Stimulated activated CD8-positive, alpha-beta memory T cell treated with anti-CD3 and anti-CD28 coated beads, Interleukin-12 subunit alpha, Interleukin-12 subunit beta, amount 100 ng/mL, for 24 hours (primary cell): Measurements from ENCODE around the gene PF4V1.
"Not testable (repeated sequence)": the region's sequence is repeated elsewhere in the genome, so short reads cannot be mapped to it uniquely, and the experiment has no call there.

Experiments
- DNase-seq: peaks from one replicate; pipeline ENCODE4 v3.0.0-alpha.2; 2020; ENCODE audit errors: extremely low read depth

Gene PF4V1

GRCh38 chr4:73870768-73871167 lies 17.7 kb downstream of the PF4V1 start:
- no peak for DNase-seq

DNA sequence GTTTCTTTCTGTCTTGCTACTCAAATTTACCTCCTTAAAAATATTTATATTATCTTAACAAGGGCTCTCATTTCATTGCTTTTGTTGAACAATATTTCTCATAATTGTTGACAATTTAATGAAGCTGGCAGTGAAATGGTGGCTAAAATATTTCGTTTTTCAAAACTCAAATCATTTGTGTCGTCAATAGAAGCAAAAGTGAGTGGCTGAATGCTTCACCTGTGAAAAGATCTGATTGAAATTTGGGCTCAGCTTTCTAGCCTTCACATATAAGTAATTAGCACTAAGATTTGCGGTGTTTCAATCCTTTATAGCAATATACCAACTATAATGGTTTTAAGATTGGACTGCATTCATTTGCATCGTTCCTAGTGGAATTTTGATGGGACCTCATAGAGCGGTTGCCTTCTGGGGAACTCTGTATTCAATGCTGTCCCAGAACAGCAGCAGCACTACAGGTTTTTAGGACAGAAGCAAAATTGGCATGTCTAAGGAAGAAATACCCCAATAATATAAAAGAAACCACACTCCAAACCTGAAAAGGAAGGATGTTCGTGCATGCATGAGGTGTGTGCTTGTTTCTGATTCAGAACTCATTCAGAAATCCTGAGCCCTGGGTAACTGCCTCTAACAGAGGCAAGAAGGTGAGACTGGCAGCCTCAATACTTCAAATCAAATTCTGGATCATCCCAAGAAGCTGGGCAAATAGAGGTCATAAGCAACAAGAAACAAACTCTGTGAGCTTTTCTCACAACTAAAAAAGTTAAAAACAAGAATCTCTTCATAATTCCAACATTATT lies 18.6 kb downstream of the PF4V1 start:
- no peak for DNase-seq

GRCh38 chr4:73872316-73873108 lies 19.4 kb downstream of the PF4V1 start:
- DNase-seq, result no peak

- DNase-seq, result no peak
Measured at GRCh38 chr4:73874386-73874785, 21.3 kb downstream of the PF4V1 start.

DNA sequence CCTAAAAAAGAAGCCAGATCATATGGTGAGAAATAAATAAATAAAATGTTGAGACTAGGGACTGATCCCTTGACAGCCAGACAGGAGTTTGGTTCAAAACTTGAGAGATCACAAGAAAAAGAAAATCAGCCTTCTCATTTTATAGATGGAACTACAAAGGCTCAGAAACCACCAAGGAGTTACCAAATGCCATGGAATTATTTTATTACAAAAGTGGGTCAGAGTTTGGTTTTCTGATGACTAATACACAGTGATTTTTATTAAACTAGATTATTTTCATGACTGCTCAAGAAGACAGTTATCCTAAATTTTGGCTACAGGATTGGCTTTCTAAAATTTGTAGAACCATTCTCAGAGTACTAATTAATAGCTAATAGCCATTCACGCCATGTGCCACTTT lies 22.3 kb downstream of the PF4V1 start:
- no peak for DNase-seq

- DNase-seq, result no peak
Measured at GRCh38 chr4:73883306-73883705, 30.2 kb downstream of the PF4V1 start.

- DNase-seq, result no peak
Measured at GRCh38 chr4:73885574-73886267, 32.6 kb downstream of the PF4V1 start.

GRCh38 chr4:73891326-73891725 lies 38.2 kb downstream of the PF4V1 start:
- no peak for DNase-seq

DNA sequence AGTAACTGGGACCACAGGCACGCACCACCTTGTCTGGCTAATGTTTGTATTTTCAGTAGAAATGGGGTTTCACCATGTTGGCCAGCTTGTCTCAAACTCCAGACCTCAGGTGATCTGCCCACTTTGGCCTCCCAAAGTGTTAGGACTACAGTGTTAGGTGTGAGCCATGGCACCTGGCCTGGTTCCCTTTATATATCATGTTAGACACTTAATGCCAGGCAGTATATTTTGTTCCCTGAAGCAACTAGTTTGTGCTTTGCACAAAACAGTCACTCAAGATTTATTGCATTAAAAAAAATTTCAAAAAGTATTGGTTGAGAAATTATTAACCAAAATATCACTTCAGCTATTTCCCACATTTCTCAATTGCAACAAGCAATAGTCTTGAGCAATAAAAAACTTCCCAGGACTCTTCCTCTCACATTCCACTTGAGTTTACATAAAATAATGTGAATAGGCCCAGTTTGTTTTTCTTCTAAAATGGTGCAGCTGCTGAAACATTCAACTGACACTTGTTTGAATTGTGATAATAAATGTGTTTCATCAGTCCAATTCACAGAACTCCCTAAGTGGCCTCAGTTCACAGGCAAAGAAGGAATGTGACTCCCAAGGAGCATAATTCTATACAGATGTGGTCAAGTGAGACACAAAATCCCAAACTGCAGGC lies 38.8 kb downstream of the PF4V1 start:
- DNase-seq, result no peak

DNA sequence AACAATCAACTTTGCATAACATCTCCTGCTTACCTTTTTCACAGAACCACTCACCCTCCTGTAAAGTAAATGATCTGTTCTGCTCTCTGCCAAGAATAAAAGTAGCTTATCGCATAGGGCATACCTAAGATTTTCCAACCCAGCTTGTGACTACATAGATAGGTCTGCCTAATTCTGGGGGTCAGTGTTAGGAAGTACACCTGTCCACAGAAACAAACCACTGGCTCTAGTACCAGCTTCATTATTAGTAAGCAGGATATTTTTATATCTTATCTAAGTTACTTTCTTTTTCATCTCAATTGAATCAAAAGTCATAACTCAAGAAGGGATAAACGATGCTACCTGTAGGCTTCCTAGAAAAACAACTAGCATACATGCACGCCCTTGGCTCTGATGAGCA lies 39.9 kb downstream of the PF4V1 start:
- no peak for DNase-seq

DNA sequence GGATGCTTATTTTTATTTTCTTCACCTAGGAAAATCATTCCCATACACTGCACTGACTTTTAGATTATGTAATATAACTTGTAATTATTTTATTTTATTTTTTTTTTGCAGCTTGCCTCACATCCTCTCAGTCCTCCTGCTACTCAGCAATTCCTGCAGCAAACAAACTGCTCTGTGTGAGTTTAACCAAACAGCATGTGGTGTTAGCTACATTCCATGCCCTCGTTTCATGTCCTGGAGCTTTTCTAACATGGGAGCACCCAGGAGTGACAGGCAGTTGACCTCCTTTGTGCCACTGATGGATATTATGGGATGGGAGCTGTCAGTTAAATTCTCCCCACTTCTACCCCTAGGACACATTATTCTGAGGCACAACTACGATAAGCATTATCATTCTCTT lies 40.9 kb downstream of the PF4V1 start:
- no peak for DNase-seq

GRCh38 chr4:73895201-73896175 lies 42.4 kb downstream of the PF4V1 start:
- DNase-seq, result no peak

- DNase-seq, result no peak
Measured at GRCh38 chr4:73896416-73896815, 43.3 kb downstream of the PF4V1 start.

DNA sequence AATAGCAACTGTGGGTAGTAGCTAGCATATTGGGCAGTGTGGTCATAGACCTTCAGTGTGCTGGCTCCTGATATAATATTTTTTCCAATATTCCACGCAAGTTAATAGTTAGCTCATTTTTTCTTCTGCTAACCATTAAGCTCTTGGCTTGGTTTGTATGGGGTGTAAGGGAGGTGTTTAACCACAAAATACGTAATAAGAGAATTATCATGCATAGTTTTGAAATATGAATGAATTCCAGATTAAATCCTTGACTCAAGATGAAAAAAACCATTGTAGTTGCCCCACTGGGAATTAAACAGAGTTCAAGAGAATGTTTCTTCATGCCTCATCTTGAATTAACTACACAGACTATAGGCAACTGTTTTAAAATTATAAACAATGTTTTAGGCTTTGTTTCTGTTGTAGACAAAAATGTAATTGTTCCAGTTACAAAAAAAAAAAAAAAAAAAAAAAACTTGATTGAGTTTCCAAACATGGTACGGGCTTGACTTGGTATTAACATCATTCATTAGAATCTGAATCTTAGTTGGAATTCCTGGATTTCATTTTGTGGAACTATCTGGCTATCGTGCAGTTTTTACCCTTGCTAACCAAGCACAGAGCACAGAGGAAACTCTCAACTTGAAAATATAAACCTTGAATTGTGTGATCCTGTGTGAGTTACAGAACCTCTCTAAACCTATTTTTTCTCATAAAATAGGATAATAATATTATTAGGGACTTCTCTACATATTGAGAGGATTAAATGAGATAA lies 44.5 kb downstream of the PF4V1 start:
- no peak for DNase-seq

GRCh38 chr4:73899338-73899737 lies 46.2 kb downstream of the PF4V1 start:
- not testable (repeated sequence) for DNase-seq

DNA sequence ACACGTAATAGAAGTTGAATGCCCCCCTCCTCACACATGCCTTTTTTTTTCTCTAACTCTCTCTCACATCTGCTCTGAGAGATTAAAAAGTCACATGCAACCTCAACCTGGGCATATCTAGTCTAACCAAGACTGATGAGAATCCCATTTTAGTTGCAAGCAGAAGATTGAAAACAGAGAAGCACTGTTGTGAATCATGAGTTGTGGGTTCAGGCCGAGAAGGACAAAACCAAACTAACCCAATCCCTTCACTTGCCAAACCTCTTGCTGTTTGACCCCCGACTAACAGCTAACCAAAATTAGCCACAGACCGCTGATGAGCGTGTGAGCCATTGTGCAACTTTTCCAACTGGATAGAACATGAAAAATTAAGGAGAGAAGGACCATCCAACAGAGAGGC lies 47.9 kb downstream of the PF4V1 start:
- no peak for DNase-seq

DNA sequence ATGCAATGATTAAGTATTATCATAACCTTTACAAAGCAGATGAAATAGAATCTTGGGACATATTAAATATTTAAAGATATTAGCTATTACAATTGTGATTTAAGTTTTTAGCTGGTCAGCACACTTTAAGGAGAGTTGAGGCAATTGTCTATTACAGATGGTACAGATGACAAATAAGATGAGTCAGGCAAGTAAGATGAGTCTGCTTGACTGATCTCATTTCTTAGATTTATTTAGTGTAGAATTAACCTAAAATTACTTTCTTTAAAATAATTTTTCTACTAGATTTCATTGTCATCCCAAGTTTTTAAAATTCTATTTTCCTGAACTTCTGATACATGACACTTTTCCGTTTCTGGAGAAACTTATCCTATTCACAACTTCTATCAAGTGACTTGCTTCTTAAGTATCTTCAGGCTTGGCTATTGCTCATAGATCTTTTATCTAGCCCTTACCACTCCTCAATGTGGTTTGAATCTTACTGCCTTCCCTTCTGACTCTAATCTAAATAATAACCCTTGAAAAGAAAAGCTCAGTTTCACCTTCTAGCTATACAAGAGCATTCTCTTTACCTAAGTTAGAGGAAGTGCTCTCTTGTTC lies 49.0 kb downstream of the PF4V1 start:
- no peak for DNase-seq

DNA sequence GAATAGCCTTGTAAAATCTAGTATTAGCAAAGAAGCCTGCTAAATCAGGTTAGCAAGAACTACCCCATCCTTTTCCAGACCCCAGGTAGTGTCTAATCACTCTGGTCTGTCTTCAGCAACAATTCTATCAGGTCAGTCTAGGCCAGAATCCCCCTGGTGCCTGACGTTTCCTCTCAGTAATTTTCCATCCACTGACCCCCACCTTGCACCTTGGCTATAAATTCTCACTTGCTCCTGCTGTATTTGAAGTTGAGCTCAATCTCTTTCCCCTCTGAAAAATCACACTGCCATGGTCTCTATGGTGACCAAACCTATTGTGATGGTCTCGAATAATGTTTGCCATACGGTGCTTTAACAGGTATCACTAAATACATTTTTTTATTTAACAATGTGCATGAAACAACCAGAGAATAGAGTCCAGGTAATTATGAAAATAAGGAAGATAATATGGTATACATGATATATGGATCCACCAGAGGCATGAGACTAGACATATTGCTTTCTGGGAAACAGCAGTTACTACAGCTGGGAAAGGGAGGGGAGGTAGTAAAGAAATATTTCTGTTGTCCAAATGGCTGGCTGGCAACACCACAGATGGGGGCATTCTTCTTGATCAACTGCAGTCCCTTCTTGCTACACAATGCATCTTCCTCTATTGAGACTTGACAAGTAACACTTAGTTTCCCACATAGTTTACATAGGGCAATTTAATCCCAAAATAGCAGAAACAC lies 49.9 kb downstream of the PF4V1 start:
- DNase-seq, result no peak
